Measurements from ENCODE around the gene RRBP1.

The RRBP1 gene

GRCh38 chr20:17679941-17680835 lies 1.9 kb downstream of the RRBP1 start:
- no peak for DNase-seq

- DNase-seq, result no peak
Measured at GRCh38 chr20:17678886-17679285, 3.2 kb downstream of the RRBP1 start.

GRCh38 chr20:17678295-17678694 lies 3.7 kb downstream of the RRBP1 start:
- DNase-seq, result no peak

- no peak for DNase-seq
Measured at GRCh38 chr20:17676942-17677341, 5.1 kb downstream of the RRBP1 start.

- no peak for DNase-seq
Measured at GRCh38 chr20:17676378-17676759, 5.7 kb downstream of the RRBP1 start.

- DNase-seq, result no peak
Measured at GRCh38 chr20:17675519-17676377, 6.3 kb downstream of the RRBP1 start.

GRCh38 chr20:17674722-17675518 lies 7.1 kb downstream of the RRBP1 start:
- DNase-seq, result no peak

- DNase-seq, result no peak
Measured at GRCh38 chr20:17673084-17673483, 9.0 kb downstream of the RRBP1 start.

GRCh38 chr20:17671565-17671964 lies 10.5 kb downstream of the RRBP1 start:
- no peak for DNase-seq

GRCh38 chr20:17671011-17671410 lies 11.0 kb downstream of the RRBP1 start:
- no peak for DNase-seq

- DNase-seq, result no peak
Measured at GRCh38 chr20:17669306-17669931, 12.6 kb downstream of the RRBP1 start.

GRCh38 chr20:17668432-17668831 lies 13.6 kb downstream of the RRBP1 start:
- no peak for DNase-seq

- DNase-seq, result no peak
Measured at GRCh38 chr20:17667445-17667844, 14.6 kb downstream of the RRBP1 start.

- DNase-seq, result no peak
Measured at GRCh38 chr20:17666481-17666880, 15.6 kb downstream of the RRBP1 start.

- DNase-seq, result no peak
Measured at GRCh38 chr20:17665756-17666155, 16.3 kb downstream of the RRBP1 start.

- no peak for DNase-seq
Measured at GRCh38 chr20:17664025-17664633, 17.9 kb downstream of the RRBP1 start.

GRCh38 chr20:17663486-17663885 lies 18.6 kb downstream of the RRBP1 start:
- no peak for DNase-seq

- DNase-seq, result no peak
Measured at GRCh38 chr20:17663040-17663399, 19.0 kb downstream of the RRBP1 start.

- DNase-seq, result no peak
Measured at GRCh38 chr20:17662333-17663039, 19.6 kb downstream of the RRBP1 start.

GRCh38 chr20:17661121-17661744 lies 20.8 kb downstream of the RRBP1 start:
- no peak for DNase-seq

- DNase-seq, result no peak
Measured at GRCh38 chr20:17660667-17661066, 21.4 kb downstream of the RRBP1 start.

Measured in effector CD8-positive, alpha-beta T cell (primary cell).